Myocyte (in vitro differentiated cells): ENCODE data around the gene ZFP82. TPM values are rescaled to one million over a fixed set of nuclear protein-coding genes. Genes with fewer than 3 reads are reported as not detected.

Experiments
- DNase-seq: peaks from one replicate; pipeline ENCODE4 v3.0.0-alpha.2; 2012; ENCODE audit warnings: low read depth
- polyA plus RNA-seq: library from polyadenylated mRNA; unstranded; fragments of >200 nt; gene quantifications from one replicate; pipeline ENCODE4 v1.2.1, GENCODE V29; 2012; ENCODE audit warnings: missing spikeins
- total RNA-seq: library from RNA; depleted of rRNA; stranded (reverse); fragments of >200 nt; gene quantifications from 2 replicates; pipeline ENCODE4 v1.2.3, GENCODE V29; 2014

ZFP82 gene
- total RNA-seq: 2.2 and 3.1 TPM in 2 replicates
- 2.4 TPM for polyA plus RNA-seq

DNA sequence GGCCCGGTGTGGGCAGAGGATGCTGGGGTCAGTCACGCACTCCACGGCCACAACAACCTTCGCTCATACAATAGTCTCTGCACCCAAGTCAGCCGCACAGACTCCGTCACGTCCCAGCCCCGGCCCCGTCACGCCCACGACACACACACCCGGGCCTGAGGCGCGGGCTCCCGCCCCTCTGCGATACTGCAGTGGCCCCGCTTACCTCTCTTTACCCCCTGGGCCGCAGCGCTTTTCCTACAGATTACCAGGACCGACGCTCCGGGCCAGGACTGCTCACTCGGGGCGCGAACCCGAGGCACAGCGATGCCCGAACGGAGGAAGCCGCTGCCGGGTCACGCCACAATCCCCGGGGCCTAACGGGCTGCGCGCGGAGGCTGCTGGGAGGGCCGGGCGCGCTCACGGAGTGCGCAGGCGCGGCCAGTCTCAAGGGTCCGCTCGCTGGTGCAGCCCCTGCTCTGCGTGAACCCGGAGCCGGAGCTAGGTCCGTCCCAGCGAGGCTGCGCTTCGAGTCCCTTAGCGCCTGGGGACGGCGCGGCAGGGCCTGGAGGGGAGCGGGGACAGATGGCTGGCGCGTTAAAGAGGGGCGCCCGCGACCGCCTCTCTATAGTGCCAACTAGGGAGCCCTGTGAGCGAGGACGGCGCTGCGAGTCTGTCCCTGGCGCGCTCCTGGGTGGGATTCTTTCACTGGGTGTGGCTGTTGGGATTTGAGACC is at the start of gene ZFP82:
Gene ZFP82 (minus strand): TSS at position 358 of the 715 bp plus-strand sequence. CDS start 8,855 bp downstream, outside the sequence.
- peak; percentile 66 for DNase-seq

DNA sequence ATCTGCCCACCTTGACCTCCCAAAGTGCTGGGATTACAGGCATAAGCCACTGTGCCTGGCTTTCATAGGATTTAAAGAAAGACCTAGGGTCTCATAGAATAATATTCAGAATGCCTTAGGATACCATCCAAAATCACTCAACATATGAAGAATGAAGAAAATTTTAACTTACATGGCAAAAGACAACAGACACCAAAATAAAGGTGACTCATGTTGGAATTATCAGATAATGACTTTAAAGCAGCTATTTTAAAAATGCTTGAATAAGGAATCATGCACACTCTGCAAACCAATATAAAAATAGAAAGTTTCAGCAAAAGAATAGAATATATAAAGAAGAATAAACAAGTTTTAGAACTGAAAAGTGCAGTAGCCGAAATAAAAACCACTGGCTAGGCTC is 41.6 kb upstream of the ZFP82 start:
- no peak for DNase-seq

DNA sequence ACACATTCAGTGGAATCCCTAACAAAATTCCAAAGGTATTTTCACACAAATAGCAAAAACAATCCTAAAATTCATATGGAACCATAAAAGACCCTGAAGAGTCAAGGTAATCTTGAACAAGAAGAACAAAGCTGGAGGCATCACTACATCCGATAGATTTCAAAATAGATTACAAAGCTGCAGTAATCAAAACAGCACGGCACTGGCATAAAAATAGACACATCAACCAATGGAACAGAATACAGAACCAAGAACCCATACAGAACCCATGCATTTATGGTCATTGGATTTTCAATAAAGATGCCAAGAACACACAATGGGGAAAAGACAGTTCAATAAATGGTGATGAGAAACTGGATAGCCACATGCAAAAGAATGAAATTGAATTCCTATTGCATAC is 38.4 kb upstream of the ZFP82 start:
- no peak for DNase-seq

GRCh38 chr19:36449059-36449670 is 30.7 kb upstream of the ZFP82 start:
- no peak for DNase-seq

DNA sequence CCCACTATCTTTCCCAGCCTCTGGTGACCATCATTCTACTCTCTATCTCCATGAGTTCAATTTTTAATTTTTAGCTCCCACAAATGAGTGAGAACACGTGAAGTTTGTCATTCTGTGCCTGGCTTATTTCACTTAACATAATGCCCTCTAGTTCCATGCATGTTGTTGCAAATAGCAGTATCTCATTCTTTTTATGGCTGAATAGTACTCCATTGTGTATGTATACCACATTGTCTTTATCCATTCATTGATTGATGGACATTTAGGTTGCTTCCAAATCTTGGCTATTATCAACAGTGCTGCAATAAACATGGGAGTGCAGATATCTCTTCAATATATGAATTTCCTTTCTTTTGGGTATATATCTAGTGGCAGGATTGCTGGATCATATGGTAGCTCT is 22.9 kb upstream of the ZFP82 start:
- DNase-seq: no peak

- no peak for DNase-seq
Observed at GRCh38 chr19:36436531-36436930, 18.1 kb upstream of the ZFP82 start.

- no peak for DNase-seq
Observed at GRCh38 chr19:36423925-36424324, 5.5 kb upstream of the ZFP82 start.

- no peak for DNase-seq
Observed at GRCh38 chr19:36421749-36422481, 3.5 kb upstream of the ZFP82 start.

DNA sequence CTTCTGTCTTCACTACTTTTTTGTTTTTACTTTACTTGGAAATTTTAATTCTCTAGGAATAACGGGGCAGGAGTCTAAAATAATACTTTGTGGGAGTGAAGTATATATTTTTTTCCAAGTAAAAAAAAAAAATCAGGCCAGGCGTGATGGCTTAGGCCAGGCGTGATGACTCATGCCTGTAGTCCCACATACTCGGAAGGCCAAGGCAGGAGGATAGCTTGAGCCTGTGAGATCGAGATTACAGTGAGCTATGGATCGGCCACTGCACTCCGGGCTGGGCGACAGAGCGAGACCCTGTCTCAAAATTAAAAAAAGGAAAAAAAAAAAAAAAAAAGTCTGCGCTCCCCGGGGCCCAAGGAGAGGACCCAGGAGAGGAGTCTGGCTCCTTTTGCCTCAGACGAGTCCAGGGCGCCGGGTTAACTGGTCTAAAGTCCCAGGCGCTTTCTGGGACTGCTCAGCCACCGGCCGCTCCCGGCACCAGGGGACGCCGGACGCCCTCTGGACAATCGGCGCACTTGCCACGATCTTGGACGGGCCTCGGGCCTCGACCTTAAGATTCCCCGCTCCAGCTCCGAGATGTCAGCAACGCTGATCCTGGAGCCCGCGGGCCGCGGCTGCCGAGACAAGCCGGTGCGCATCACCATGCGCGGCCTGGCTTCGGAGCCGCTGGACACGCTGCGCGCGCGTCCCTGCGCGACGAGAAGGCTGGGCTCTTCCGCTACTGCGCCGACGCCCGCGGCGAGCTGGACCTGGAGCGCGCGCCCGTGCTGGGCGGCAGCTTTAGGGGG is 2.7 kb upstream of the ZFP82 start:
- DNase-seq: no peak

DNA sequence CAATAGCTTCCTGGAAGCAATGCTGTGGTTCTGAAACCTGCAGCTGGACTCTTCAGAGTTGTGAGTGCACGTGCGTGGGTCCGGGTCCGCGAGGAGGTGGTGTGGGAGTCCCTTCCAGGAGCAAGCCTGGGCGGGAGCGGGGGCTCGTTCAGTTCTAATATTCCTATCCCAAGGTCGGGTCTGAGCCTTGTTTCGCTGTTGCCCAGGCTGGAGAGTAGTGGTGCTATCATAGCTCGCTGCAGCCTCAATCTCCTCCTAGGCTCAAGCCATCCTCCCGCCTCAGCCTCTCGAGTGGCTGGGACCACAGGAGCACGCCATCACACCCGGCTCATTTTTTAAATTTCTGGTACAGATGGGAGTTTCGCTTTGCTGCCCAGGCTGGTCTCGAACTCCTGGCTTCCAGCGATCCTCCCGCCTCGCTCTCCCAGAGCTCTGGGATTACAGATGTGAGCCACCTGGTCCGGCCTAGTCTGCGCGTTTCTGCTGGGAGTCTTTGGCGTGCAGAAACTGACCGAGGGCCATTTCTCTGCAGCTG is 625 bp downstream of the ZFP82 start:
- no peak for DNase-seq

DNA sequence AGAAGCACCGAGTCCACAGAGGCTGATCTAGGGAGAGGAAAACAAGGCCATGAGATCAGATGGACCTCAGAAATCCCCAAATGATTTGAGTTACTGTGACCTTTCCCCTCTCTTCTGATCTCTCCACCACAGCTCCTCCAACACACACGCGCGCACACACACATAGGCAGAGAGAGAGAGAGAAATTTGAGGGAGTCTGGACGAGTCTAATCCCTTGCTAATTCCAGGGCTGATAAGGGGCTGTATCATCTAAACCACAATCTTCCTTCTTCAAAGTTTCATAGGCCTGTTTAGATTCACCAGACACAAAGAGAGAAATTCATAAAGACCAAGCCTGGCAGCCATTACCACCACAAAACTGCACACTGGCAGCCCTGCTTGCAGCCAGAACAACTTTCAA is 8.6 kb downstream of the ZFP82 start:
- DNase-seq: no peak

- DNase-seq: no peak
Observed at GRCh38 chr19:36408101-36408500, 10.3 kb downstream of the ZFP82 start.

DNA sequence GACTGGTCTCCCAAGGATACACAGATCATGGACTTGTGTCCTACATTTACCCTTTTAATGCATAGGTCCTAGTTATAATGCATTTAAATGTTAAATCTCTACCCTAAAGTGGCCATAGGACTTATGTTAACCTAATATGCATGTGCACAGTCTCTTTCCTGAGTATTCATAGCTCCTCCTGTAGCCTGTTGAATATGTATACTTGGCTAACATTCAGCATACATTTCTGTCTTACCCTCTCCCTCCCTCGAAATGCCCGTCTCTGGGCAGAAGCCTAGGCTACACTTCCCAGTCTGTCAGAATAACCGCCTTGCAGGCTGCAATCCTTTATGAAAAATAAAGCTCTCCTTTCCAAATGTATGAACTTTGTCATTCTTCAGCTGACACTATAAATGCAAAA is 13.9 kb downstream of the ZFP82 start:
- no peak for DNase-seq

DNA sequence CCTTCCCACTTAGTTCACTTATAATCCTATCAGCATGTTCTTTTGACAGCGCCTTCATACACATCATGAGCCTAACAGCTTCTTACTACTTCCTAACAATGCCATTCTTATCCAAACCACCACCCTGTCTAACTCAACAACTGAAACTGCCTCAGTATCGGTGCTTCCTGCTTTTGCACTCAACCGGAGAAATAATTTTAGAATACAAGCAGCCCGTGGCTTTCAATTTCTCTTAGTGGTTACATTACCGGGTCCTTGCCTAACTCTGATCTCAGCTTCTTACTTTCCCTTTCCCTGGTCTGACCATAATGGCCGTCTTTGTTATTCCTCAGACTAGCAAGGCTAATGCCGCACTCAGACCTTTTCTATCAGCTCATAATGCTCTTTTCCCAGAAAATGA is 17.0 kb downstream of the ZFP82 start:
- DNase-seq: no peak

DNA sequence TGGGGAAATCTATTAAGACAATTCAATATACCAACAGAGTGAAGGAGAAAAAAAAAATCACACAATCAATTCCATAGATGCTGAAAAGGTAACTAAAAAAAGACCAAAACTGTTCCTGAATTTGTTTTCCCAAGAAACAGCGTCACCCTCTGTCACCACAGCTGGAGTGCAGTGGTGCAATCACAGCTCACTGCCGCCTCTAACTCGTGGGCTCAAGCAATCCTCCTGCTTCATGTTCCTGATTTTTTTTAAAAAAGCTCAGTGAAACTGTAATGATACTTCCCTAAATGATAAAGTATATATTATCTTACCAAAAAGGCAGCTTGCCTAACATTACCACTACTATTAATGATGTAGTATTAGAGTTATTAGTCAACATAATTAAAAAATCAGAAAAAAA is 19.9 kb downstream of the ZFP82 start:
- no peak for DNase-seq

DNA sequence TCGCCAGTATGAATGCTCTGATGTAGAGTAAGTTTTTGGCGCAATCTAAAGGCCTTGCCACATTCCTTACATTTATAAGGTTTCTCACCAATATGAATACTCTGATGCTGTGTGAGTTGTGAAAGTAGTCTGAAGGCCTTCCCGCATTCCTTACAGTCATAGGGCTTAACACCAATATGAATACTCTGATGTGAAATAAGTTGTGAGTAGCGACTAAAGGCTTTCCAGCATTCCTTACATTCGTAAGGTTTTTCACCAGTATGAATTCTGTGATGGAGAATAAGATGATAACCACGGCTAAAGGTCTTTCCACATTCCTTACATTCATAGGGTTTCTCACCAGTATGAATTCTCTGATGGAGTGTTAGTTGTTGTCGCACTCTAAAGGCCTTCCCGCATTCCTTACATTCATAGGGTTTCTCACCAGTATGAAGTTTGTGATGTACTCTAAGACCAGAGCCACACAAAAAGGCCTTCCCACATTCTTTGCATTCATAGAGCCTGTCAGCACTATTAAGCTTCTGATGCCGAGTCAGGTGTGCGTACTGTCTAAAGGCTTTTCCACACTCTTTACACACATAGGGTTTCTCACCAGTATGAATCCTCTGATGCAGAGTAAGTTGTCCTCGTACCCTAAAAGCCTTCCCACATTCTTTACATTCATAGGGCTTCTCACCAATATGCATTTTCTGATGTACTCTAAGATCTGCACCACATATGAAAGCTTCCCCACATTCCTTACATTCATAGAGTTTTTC is 25.3 kb downstream of the ZFP82 start:
- DNase-seq: no peak

GRCh38 chr19:36379510-36379819 is 39.0 kb downstream of the ZFP82 start:
- DNase-seq: no peak

DNA sequence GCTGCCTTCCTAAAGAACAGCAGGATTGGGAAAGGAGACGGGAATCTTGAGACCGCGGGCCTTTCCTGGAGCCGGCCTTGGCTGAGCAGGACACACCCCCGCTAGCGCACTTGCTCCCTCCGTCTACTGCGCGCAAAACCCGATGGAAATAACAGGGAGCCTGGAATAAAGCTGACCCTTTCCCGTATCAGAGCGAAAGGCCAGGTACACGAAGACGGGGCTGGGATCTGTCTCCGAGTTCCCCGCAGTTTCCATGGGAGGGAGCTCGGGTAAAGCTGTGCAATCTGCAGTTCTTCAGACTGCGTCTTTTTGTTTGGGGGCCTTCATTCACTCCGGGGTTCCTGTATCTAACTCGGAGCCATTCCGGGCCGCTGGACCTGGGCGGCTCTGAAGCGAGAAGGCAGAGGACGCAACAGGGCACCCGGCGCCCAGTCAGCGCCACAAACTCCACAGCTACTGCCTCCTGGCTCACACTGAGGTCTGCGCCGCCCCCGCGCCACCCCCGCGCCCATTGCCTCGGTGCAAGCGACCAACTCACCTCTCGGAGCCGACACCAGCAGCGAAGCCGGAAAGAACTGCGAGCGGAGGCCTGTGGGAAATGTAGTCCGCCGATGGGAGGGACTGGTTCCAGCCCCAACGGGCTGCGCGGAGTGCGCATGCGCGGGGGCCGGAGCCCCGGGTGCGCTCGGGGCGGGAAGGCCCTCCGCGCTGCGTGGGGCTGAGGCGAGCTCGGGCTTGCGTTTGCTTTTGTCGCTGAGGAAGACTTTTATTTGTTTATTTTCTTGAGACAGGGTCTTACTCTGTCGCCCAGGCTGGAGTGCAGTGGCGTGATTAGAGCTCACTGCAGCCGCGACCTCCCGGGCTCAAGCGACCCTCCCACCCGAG is 39.6 kb downstream of the ZFP82 start, which contains the start of gene ZFP14:
Gene ZFP14 (minus strand): TSS at position 577 of the 885 bp plus-strand sequence. CDS start 11,309 bp downstream, outside the sequence.
- DNase-seq: peak; percentile 95

DNA sequence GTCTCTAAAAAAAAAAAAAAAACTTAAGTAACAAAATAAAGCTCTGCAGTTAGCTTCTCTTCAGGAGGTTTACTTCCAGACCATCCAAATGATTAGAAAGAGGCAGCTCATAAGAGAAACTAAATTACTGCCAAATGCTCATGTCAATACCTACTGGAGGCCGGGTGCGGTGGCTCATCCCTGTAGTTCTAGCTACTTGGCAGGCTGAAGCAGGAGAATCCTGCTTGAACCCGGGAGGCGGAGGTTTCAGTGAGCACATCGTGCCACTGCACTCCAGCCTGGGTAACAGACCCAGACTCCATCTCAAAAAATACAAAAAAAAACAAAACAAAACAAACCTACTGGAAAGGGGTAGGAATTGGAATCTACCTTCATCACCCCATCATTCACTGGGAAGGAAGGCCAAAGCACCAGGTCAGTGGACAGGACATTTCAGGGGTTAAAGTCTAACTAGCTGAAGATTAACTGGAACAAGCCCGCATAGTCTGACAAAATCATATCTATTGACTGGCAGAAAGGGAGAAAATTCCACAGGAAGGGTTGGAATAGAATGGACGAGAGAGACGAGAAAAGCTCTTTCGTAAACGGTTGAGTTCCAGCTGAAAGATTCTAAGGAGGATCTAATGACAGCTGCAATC is 40.8 kb downstream of the ZFP82 start:
- DNase-seq: no peak
